Bronchial epithelial cell (primary cell): ENCODE results near the gene PMFBP1. TPM values are rescaled to one million over a fixed set of nuclear protein-coding genes. Genes with fewer than 3 reads are reported as not detected.
A peak's percentile ranks its signal among the peaks of the same experiment; 100 is the strongest.

Experiments used
- DNase-seq: peaks from one replicate; pipeline ENCODE4 v3.0.0-alpha.2; 2010; ENCODE audit warnings: low read depth
- FAIRE-seq: peaks from 2 replicates; lab custom pipeline; 2011; peaks lifted over from hg19 to GRCh38; lab: Jason Lieb, UNC
- H3K27me3 ChIP-seq: 2 replicates; pipeline ENCODE4 v1.5.1; 2011; ENCODE audit warnings: low read length; ENCODE audit not compliant: control insufficient read depth, insufficient read depth
- H3K36me3 ChIP-seq: 2 replicates; pipeline ENCODE4 v1.5.1; 2011; ENCODE audit warnings: low read length; ENCODE audit not compliant: control insufficient read depth, insufficient read depth
- H3K4me3 ChIP-seq: 2 replicates; pipeline ENCODE4 v1.5.1; 2011; ENCODE audit warnings: mild to moderate bottlenecking, low read depth, low read length, control low read depth
- CTCF ChIP-seq: IDR thresholded peaks from 2 replicates; pipeline ENCODE4 v1.5.1; 2011; ENCODE audit warnings: mild to moderate bottlenecking, moderate library complexity, low read length, control low read depth, inconsistent platforms; ENCODE audit not compliant: insufficient read depth, severe bottlenecking
- total RNA-seq: library from RNA; depleted of rRNA; stranded (reverse); fragments of >200 nt; gene quantifications from 2 replicates; pipeline ENCODE4 v1.2.1, GENCODE V29; 2014

Gene PMFBP1
- total RNA-seq, 1 donor from 2014 or later = 0.53 TPM

DNA sequence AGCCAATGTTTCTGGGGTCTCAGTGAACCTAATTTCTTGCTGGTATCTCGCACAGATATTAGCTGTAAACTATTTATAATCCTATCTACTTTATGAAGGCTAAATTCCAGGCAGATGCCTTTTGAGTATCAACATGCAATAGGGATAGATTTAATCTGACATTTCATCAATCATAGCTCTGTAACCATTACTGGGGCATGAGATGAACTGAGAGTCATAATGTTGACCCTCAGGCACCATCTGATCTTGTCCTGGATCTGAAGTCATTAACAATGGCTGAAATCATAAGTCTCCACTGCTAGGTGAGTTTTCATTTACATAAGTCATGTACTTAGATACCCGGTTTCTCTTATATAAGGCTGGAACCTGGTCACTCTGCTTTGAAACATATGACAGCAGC lies 3.6 kb downstream of the PMFBP1 start:
- Histone ChIP-seq H3K4me3 (no peak overlapping the region), H3K27me3 (no peaks in the 10 kb centered on the region), H3K36me3 (no peaks in the 10 kb centered on the region)
- TF ChIP-seq CTCF = no peak
- no peak for FAIRE-seq
- DNase-seq = no peak

DNA sequence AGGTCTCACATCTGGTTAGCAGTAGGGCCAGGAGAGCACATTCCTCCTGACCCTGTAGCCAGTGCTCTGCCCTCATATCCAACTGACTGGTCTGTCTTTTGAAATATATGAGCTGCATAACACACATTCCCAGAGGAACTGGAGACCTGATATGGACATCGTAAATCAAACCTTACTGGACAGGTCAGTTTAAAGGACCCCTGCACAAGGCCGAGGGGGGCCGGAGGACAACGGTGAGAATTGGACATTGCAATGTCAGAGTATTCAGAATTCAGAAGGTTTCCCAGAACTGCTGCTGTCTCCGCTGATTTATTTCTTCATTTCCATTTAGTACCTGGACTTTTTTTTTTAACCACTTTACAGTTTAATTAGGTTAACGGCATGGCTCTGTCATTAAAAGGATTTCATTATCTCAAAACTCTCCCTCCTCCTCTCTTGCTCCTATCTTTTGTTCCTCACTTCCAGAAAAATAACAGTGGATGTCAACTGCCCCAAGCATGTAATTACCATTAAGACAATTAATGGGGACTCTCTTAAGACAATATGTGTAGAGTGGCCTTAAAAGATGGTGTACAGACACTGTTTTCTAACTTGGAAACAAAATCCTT lies 4.9 kb downstream of the PMFBP1 start:
- H3K4me3 ChIP-seq = no peak overlapping the region
- no peaks in the 10 kb centered on the region for H3K27me3 ChIP-seq
- DNase-seq = no peak
- H3K36me3 ChIP-seq = no peaks in the 10 kb centered on the region
- TF ChIP-seq CTCF = no peak
- FAIRE-seq = peak; percentile 60

GRCh38 chr16:72166151-72166550 lies 5.8 kb downstream of the PMFBP1 start:
- FAIRE-seq = no peak
- Histone ChIP-seq H3K27me3 (no peaks in the 10 kb centered on the region), H3K4me3 (no peak overlapping the region), H3K36me3 (no peaks in the 10 kb centered on the region)
- DNase-seq = no peak
- TF ChIP-seq CTCF = no peak

- FAIRE-seq = no peak
Measured at GRCh38 chr16:72164691-72165090, 7.3 kb downstream of the PMFBP1 start.

DNA sequence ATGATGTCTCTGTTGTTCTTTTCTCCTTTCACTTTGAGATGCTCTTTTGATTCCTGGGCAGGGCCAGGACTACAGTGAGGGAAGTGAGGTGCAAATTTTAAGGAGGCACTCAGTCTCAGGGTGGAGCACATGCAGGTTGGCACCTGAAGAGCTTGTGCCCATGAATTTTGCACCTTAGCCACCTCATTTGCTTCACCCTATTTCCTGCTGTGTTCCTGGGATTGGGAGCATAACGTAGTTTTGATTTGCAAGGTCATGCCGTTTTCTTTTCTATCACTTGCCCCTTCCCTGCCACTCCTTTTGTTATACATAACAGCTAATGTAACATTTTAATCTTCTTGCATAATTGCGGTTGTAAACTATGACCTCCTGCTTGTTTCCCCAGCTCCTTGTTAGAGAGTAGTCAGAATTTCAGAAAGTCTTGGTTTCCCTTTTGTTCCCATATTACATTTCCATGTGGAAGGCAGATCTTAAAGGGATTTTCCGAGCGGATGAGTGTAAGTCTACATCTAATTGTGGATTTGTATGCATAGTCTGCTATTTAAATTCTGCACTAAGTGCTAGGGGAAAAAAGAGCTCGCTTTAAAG lies 9.8 kb downstream of the PMFBP1 start:
- no peak for TF ChIP-seq CTCF
- no peaks in the 10 kb centered on the region for H3K36me3 ChIP-seq
- no peak for DNase-seq
- no peak overlapping the region for H3K4me3 ChIP-seq
- no peaks in the 10 kb centered on the region for H3K27me3 ChIP-seq
- no peak for FAIRE-seq

More at GRCh38 chr16:72164691-72165090, 7.3 kb downstream of the PMFBP1 start:
- DNase-seq = no peak
- TF ChIP-seq CTCF = no peak
- Histone ChIP-seq H3K27me3 (no peaks in the 10 kb centered on the region), H3K36me3 (no peaks in the 10 kb centered on the region), H3K4me3 (no peak overlapping the region)
